ENCODE measurements around the gene GRM2. TPM values are rescaled to one million over a fixed set of nuclear protein-coding genes. Genes with fewer than 3 reads are reported as not detected.

GRM2 gene
- total RNA-seq, 1 donor from 2014 or later = 0.41 TPM

DNA sequence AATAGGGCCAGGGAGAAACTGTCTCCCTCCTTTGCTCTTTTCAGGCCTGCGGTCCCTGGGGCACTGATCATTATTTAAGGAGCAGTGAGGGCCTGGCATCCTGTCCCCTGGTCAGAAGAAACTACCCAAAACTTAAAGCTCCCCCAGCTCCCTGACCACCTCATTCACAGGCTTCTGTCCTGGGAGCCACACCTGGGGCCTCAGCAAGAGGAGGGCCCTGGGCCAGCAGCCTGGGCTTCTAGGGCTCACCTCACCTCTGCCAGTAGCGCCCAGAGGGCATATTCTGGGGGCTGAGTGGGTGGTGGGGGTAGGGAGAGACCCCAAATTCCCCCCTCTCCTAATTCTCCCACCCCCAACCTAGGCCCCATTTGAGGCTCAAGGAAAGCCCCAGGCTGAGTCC is 4.7 kb upstream of the GRM2 start:
- Histone ChIP-seq H3K27ac (replicated peaks) (no peak overlapping the region), H3K9me3 (replicated peaks) (no peaks in the 10 kb centered on the region), H3K4me1 (peaks cover 33% of the 10 kb centered on the region), H3K27me3 (ENCODE audit: low read depth) (no peaks in the 10 kb centered on the region), H3K4me3 (no peak overlapping the region), H3K36me3 (peaks cover 75% of the 10 kb centered on the region)
- intact Hi-C loops (cut with micrococcal nuclease) = no loop called here
- no peak for DNase-seq
- TF ChIP-seq, protein P1, sequence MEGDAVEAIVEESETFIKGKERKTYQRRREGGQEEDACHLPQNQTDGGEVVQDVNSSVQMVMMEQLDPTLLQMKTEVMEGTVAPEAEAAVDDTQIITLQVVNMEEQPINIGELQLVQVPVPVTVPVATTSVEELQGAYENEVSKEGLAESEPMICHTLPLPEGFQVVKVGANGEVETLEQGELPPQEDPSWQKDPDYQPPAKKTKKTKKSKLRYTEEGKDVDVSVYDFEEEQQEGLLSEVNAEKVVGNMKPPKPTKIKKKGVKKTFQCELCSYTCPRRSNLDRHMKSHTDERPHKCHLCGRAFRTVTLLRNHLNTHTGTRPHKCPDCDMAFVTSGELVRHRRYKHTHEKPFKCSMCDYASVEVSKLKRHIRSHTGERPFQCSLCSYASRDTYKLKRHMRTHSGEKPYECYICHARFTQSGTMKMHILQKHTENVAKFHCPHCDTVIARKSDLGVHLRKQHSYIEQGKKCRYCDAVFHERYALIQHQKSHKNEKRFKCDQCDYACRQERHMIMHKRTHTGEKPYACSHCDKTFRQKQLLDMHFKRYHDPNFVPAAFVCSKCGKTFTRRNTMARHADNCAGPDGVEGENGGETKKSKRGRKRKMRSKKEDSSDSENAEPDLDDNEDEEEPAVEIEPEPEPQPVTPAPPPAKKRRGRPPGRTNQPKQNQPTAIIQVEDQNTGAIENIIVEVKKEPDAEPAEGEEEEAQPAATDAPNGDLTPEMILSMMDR (IDR thresholded peaks at IDR 0.05; ENCODE audit: borderline replicate concordance) = no peak

DNA sequence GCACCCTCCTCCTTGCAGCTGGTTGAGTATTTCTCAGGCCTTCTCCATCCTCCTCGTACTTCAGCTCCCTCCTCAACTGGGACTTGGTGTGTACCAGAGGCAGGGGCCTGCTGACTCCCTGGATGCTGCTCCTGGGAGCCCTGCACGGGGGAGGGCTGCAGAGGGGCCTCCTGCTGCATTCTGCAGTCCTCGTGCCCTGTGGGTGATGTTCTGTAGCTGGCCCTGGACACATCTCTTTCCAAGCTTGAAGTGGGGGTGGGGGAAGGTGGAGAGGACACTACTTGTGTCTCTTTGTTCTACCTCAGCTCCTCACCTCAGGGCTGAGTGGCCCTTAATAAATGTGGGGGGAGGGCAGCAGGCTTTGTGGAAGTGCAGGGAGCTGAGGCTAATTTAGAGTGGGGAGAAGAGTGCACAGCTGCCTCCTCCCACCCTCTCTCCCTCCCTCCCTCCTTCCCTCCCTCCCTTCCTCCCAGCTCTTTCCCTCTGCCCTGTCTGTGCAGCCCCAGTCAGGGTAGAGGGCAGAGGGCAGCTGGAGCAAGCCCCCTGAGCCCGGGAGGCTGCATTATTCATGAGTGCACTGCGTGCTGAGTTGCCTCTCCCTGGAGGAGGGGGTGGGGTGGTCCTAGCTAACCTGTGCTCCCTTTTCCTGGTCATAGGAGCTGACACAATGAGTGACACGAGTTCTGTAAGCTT is 3.7 kb upstream of the GRM2 start:
- no peaks in the 10 kb centered on the region for H3K27me3 ChIP-seq (ENCODE audit: low read depth)
- peaks cover 64% of the 10 kb centered on the region for H3K36me3 ChIP-seq
- intact Hi-C loops (cut with micrococcal nuclease) = no loop called here
- H3K9me3 ChIP-seq (replicated peaks) = no peaks in the 10 kb centered on the region
- H3K4me1 ChIP-seq = peaks cover 29% of the 10 kb centered on the region
- TF ChIP-seq, protein P1 (IDR thresholded peaks at IDR 0.05; ENCODE audit: borderline replicate concordance) = no peak
- DNase-seq = no peak
- H3K27ac ChIP-seq (replicated peaks) = no peak overlapping the region
- no peak overlapping the region for H3K4me3 ChIP-seq

DNA sequence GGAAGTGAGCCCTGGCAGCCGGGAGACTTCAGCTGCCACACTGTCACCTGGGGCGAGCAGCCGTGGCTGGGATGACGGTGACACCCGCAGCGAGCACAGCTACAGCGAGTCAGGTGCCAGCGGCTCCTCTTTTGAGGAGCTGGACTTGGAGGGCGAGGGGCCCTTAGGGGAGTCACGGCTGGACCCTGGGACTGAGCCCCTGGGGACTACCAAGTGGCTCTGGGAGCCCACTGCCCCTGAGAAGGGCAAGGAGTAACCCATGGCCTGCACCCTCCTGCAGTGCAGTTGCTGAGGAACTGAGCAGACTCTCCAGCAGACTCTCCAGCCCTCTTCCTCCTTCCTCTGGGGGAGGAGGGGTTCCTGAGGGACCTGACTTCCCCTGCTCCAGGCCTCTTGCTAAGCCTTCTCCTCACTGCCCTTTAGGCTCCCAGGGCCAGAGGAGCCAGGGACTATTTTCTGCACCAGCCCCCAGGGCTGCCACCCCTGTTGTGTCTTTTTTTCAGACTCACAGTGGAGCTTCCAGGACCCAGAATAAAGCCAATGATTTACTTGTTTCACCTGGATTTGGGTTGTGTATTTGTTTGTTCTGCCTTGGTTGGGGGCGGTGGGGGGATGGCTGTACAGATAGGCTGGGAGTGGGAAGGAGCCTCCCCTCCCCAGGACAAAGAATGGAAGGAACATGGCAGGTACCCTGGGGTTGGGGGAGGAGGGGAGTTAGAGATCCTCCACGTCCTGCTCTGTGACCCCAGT is 2.9 kb upstream of the GRM2 start:
- DNase-seq = peak; percentile 9
- Histone ChIP-seq H3K36me3 (peaks cover 59% of the 10 kb centered on the region), H3K4me3 (no peak overlapping the region), H3K27ac (replicated peaks) (no peak overlapping the region), H3K4me1 (peaks cover 25% of the 10 kb centered on the region), H3K27me3 (ENCODE audit: low read depth) (no peaks in the 10 kb centered on the region), H3K9me3 (replicated peaks) (no peaks in the 10 kb centered on the region)
- TF ChIP-seq, protein P1 (IDR thresholded peaks at IDR 0.05; ENCODE audit: borderline replicate concordance) = no peak
- intact Hi-C loops (cut with micrococcal nuclease) = no loop called here

DNA sequence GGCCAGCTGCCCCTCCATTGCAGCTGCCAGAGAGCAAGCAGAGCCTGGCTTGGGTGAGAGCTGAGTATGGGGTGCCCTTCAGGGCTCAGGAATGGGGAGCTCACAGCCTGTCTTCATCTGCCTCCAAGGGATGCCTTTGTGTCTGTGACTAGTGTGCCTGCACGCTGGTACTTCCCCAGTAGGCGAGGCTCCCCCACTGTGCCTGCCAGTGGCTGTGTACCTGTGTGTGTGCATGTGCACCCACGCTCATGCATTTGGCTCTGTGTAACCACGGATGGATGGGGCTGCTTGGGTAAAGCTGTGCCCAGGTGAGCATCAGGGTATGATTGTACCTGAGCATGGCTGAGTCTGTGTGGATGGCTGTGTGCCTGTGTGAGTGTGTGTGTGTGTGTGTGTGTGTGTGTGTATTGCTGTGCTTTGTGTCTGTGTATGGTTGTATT is 2.3 kb upstream of the GRM2 start:
- DNase-seq = peak; percentile 5
- Histone ChIP-seq H3K36me3 (peaks cover 53% of the 10 kb centered on the region), H3K4me3 (no peak overlapping the region), H3K27ac (replicated peaks) (no peak overlapping the region), H3K9me3 (replicated peaks) (no peaks in the 10 kb centered on the region), H3K27me3 (ENCODE audit: low read depth) (no peaks in the 10 kb centered on the region), H3K4me1 (peaks cover 24% of the 10 kb centered on the region)
- TF ChIP-seq, protein P1 (IDR thresholded peaks at IDR 0.05; ENCODE audit: borderline replicate concordance) = no peak
- intact Hi-C loops (cut with micrococcal nuclease) = no loop called here

DNA sequence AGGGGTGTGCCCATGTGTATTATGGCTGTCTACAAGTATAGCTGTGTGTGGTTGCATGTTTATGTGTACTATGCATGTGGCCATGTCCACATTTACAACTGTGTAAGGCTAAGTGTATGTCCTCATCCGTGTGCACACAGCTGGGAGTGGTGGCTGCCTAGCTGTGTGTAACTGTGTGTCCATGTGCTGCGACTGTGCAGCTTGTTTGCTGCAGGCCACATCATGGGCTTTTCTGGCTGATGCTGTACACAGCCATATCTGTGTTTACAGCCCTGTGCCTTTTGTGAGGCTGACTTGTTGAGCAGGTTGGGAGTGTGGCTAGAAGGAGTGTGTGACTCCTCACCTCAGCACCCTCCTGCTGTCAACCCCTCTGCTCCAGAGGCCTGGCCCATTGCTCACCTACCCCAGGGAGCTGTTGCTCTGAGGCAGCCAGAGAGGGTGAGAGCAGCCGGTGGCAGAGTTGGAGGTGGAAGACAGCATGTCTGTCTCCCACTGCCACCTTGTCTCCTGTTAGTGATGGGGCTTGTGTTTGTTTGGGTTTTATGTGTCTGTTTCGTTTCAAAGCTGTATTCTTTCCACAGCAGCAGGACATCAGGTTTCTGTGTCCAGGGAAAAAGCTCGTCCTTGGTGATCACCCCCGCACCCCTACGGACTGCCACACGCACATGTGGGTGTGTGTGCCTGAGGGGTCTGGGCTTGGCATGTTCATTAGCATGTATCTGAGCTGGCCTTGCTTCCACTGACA is 1.4 kb upstream of the GRM2 start:
- Histone ChIP-seq H3K4me1 (peaks cover 15% of the 10 kb centered on the region), H3K27me3 (ENCODE audit: low read depth) (no peaks in the 10 kb centered on the region), H3K36me3 (peaks cover 44% of the 10 kb centered on the region), H3K4me3 (no peak overlapping the region), H3K27ac (replicated peaks) (no peak overlapping the region), H3K9me3 (replicated peaks) (no peaks in the 10 kb centered on the region)
- DNase-seq = peak; percentile 5
- intact Hi-C loops (cut with micrococcal nuclease) = no loop called here
- TF ChIP-seq, protein P1 (IDR thresholded peaks at IDR 0.05; ENCODE audit: borderline replicate concordance) = no peak
